ENCODE measurements around the gene PICK1.
"Not testable (repeated sequence)": the region's sequence is repeated elsewhere in the genome, so short reads cannot be mapped to it uniquely, and the experiment has no call there.

PICK1 gene

GRCh38 chr22:38031491-38031890 lies 25.7 kb upstream of the PICK1 start:
- no peak for DNase-seq

GRCh38 chr22:38032681-38033521 lies 24.3 kb upstream of the PICK1 start:
- no peak for DNase-seq

GRCh38 chr22:38033522-38034277 lies 23.5 kb upstream of the PICK1 start:
- DNase-seq: no peak

- DNase-seq: no peak
These were observed 22.8 kb upstream of the PICK1 start for GRCh38 chr22:38034278-38034882.

DNA sequence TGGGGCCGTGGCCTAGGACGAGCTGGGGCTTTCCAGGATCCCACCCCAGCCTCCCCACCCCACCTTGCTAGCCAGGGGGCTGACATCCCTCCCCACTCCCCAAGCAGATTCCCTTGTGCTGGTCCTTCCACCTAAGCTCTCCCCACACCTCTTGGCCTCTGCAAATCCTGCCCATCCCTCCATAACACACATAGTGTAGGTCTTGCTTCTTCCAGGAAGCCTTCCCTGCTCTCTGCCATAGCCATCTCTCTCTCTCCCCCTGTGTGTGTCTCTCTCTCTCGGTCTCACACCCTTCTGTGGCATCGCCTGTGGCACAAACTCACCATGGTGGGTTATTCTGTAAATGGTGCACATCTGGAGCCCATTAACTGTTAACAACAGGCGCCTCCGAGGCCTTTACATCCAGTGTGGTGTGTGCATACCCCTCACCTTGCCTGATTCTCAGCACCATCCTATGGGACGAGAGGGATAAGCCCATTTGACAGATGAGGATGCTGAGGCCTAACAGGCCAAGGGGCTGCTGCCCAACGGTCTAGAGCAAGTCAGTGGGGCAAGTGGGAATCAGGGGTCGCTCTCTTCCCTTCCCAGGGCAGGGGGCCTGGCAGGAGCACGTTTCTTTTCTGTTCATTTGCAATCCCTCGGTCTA lies 22.2 kb upstream of the PICK1 start:
- DNase-seq: no peak

GRCh38 chr22:38035530-38035885 lies 21.7 kb upstream of the PICK1 start:
- DNase-seq: no peak

DNA sequence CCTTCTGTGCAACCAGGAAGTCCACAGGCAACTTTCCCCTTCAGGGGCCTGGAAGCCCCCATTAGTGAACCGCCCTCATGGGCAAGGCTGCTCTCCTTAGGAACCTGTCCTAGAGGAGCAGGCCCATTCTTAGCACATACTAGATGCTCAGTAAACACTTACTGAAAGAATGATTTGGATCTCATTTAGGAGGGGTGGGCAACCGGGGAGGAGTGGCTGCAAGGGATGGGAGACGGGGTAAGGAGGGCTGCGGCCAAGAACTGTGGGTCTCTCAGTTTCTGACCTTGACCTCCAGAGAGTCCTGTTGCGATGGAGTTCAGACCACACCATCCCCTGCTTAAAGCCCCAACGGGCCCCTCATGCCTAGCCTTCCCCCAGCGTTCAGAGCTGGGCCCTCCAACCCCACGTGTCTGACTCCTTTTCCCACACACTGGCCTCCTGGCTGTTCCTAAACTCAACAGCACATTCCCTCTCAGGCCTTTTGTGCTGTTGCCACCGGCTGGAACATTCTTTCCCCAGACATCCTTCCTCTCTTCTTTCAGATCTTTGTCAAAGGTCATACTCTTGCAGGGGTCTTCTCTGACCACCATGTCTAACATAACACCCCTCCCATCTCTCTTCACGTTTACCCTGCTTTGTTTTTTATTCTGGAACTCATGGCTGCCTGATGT lies 20.7 kb upstream of the PICK1 start:
- DNase-seq: no peak

- DNase-seq: not testable (repeated sequence)
These were observed 19.6 kb upstream of the PICK1 start for GRCh38 chr22:38037367-38038150.

- DNase-seq: no peak
These were observed 18.8 kb upstream of the PICK1 start for GRCh38 chr22:38038426-38038825.

- no peak for DNase-seq
These were observed 18.1 kb upstream of the PICK1 start for GRCh38 chr22:38038890-38039812.

DNA sequence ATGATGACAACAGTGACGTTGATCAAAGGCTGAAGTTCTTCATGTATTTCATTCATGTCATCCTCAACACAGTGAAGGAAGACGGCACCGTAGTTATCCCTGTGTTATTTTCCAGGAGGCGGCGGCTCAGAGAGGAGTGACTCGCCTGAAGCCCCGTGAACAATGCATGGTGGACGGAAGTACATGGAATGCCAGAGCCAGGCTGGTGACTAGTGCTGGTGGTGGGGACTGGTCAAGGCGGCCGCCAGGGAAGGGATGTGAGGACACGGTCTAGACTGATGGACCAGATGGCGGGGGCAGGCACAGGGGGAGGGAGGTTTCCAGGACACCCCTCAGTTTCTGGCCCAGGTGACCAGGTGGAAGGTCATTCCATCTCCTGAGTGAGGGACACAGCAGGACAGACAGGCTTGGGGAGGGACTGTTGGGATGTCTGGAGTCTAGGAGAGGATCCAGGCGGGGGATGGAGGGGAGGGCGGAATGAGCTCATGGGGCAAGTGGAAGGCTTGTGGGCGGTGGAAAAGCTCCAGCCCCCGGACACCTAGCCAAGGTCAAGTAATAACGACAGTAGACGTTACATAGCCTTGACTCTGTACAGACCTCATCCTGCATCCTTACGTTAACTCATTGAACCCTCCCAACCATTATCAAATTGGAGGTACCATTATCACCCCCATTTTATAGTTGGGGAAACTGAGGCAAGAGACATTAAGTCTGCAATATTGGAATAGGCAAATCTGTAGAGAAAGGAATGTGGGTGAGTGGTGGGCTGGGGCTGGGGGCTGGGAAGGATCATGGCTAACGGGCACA lies 16.0 kb upstream of the PICK1 start:
- DNase-seq: no peak

GRCh38 chr22:38041760-38042487 lies 15.3 kb upstream of the PICK1 start:
- DNase-seq: no peak

GRCh38 chr22:38042488-38042790 lies 14.8 kb upstream of the PICK1 start:
- no peak for DNase-seq

DNA sequence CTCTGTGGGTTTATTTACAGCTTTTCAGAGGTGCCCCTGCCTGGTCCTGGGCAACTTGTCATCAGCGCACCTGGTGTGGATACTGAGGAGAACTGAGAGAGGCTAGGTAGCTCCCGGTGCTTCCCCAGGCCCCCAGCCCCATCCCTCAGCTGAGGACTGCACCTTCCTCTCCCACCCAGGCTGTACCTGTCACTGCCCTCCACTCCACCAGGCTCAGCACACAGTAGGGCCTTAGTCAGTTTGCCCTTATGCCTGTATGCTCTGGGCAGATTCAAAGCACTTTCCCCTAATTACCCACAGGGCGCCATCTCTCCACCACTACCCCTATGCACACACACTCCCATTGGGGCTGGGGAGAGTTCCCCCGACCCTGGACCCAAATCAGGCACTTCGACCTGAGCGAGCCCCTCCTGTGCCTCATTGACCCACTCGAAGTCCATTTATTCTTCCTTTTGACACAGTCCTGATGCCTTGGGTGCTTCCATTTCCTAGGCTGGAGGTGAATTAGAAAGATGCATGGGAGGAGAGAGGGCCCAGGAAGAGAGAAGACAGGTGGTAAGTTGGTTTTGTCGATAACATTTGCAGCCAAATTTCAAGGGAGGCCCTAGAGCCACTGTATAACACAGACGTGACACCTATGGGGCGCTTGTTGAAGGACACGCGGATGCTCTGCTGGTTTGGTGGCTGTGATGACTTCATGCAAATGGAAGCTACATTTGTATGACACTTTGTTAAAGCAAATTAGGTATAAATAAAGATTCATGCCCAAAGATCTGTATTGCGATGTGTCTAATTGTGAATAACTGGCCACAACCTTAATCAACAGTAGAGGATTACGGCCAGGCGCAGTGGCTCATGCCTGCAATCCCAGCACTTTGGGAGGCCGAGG lies 13.8 kb upstream of the PICK1 start:
- DNase-seq: no peak

DNA sequence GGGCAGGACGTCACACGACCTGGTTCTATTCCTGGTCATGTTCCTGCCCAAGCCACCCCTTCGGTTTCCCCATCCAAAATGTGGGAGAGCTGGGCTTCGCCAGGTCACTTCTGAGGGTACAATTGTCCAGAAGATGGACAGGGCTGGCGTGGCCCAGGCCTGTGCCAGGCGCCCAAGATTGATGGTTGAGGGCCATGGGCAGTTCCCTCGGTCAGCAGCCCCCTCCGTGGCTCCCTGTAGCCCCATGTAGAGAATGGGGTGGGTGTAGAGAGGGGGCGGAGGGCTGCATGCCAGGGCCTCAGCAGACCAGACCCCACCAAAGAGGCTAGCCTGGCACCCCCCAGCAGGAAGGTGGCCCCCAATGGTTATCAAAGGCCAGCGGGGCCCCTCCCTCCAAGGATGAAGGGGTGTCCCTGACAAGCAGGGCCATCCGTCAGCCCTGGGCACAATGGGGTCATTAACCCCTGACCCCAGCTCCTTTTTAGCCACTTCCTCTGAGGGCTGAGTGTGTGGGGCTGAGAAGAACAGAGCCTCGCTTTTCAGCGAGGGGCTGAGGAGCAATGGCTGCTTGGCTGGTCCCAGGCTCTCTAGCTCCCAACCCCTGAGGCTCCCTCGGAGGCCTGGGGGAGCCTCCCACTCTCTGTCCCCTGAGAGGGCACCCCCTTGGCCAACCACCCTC lies 11.0 kb upstream of the PICK1 start:
- DNase-seq: no peak

DNA sequence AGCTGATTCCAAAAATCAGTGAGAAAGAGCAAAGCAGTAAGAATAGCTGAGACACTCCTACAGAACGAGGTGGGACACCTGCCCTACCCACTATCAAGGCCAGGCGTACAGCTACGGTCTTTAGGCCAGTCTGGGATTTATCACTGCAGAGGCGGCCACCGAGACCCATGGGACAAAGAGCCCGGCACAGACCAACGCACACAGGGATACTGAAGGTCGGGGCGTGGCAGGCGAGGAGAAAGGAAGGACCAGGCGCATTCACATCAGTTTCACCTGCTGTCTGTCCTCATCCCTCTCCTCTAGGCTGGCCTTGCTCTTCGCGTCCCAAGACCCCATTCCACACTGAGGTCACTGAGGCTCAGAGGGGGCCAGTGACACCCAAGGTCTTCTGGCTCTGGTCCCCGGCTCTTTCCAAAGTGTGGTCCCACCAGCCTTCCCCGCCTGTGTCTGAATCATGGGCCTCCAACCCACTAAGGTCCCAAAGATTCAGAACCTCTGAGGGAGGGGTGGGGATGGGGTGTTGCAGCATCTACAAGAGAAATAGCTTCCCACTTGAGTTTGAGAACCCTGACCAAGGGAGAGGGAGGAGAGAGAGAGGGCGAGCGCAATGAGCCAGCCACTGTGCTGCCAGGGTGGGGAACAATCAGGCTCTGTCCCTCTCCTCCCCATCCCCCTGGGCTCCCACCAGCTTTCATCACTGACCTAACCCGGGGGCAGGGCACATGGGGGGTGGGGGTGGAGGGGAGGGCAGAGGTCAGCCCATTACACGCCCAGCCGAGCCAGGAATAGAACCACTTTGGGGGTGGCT lies 7.2 kb upstream of the PICK1 start:
- no peak for DNase-seq

- DNase-seq: no peak
These were observed 6.5 kb upstream of the PICK1 start for GRCh38 chr22:38050720-38051119.

Data from NCI-H510A (cell line).